NAMALWA (cell line): ENCODE results near the gene HTR4.

Experiments
- DNase-seq: peaks from one replicate; pipeline ENCODE4 v3.0.0-alpha.2; 2015; ENCODE audit warnings: low spot score

The HTR4 gene

DNA sequence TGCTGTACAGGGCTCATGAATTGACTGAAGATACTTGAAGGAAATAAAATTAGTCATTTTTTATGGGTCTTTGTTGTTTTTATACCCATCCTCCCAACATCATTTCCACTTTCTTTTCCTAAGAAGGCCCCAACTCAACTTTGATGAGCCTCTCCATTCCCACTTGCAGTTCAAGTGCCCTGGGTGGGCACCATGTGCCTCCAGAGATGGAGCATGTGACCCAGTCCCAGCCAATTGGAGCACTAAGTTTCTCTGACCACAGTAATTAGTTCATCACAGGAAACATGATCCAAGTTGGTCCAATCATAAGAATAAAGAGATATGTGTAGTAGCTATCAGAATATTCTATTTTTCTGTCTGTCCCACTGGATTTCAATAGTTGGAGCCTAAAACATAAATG, 46.9 kb downstream of the HTR4 start:
- no peak for DNase-seq

DNA sequence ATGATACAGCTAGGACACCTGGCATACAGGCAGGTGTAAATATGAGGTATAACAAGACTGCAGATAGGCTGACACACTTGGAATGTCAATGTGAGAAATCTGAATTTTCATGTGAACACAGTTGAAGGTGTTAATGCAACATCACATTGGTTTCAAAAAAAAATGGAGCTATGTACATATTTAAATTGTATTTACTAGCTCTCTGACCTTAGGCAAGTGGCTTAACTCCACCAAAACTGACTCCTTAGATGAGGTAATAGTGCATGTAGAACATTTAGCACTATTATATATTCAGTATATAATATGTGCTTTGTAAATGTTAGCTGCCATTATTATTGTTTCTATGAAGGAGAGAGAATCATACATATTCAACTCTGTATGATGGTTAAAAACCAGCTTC, 48.0 kb downstream of the HTR4 start:
- DNase-seq = no peak

DNA sequence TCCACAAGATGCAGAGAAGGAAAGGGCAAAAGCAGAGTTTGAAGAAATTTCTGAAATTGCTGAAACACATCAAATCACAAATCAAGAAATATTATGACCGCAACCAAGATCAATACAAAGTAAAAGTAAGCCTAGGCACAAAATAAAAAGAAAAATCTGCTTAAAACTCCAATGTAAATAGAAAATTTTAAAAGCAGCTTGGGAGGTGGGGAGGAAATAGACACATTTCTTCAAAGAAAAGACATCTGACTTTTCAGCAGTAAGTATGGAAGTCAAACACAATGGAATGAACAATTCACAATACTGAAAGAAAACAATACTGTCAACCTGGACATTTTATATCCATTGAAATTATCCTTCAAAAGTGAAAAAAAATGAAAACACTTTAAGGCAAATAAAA, 55.1 kb downstream of the HTR4 start:
- no peak for DNase-seq

DNA sequence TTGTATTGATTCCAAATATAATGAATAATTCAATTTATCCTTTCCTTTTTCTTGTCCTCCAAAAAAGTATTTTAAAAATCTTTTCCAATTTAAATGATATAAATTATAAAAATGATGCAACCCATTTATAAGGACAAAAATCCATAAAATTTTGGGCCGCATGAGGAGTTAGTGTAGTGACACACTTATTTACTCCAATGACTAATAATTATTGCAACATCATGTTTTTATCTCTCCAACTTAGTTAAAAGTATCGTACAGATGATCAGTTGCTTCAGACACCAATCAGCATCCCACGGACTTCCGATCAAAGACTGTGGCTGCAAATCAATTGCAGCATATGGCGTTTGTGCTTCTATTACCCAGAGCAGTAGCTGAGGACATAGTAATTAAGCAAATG, 58.6 kb downstream of the HTR4 start:
- no peak for DNase-seq

DNA sequence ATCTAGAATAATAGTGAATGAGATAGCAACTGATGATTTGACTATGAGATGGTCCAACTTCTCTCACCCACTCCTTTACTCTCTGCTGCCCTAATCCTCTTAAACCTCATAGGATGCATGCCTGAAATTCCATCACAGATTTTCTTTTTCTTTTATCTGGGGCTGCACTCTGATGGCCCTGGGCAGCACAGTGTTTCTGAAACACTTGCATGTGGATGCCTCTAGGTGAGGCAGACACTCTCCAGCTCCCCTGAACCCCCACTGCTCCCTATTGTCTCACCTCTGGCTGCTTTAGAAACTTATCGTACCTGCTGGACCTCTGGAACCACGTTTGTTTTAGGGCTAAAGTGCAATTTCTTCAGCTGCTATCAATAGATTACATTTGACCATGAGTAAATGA, 67.5 kb downstream of the HTR4 start:
- no peak for DNase-seq

DNA sequence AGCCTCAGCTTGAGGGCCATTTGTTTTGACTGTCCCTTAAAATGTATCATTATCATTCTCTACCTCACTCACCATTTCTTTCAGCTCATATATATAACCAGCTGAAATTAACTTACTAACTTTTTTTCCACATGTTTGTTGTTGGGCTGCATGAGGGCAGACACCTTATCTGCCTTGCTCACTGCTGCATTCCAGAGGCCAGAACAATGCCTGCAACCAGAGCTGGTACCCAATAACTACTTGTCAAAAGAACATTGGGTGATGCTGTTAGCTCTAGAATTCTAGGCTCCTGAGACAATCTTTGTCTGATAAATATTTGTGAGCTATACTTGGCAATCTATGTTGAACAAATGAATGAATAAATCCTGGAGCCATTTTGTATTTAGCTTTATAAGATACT, 68.3 kb downstream of the HTR4 start:
- DNase-seq = no peak

DNA sequence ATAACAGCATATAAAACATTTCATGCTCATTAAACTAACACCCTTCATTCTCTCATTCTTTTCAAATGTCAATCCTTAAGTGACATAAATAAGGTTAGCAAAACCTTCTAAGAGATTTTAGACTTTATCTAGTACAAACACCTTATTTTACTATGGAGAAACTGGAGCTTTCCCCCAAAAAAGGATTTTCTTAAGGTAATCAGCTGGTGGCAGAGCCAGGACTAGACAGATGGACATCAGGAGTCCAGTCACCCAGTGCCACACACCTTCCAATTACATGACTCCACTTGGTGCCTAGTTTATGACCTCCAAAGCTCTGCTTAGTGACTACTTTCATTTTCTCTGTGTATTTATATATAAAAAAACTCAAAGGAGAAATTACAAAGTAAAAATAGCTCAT, 70.2 kb downstream of the HTR4 start:
- no peak for DNase-seq

DNA sequence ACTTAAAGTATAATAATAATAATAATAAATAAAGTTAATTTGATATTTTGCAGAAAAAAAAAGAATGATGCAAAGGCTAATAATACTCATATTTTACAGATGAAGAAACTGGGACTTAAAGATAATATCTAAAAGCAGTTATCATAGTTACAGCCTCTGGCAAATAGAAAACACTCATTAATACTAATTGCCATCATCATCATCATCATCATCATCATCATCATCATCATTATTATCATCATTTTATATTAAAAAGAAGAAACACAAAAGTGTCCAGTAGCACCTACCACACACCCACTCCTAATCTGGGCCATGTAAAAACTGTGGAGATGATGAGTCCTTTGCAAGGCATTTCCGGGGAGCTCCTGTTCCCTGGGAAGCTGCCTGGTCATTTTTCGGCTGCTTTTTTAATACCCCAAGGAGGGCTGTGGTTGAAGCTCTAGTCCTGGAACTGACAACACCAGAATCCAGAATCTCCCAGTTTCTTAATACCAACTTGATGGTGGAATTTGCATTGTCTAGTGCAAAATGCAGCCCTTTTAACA, 70.8 kb downstream of the HTR4 start:
- no peak for DNase-seq

DNA sequence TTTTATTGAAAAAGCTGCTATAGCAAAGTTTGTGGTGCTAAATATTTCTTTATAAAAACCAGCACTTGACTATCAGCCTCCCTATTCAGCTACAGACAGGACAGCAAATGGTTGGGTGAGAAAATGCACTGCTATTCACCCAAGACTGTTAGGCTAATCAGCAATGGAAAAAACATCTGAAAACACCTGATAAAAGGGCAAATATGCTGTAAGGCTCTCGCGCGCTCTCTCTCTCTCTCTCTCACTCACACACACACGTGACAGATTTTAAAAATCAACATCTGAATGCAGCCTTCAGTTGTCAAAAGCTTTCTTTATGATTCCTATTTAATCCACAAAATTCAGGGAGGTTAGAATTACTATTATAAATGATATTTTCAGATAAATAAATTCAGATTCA, 80.2 kb downstream of the HTR4 start:
- DNase-seq = no peak

DNA sequence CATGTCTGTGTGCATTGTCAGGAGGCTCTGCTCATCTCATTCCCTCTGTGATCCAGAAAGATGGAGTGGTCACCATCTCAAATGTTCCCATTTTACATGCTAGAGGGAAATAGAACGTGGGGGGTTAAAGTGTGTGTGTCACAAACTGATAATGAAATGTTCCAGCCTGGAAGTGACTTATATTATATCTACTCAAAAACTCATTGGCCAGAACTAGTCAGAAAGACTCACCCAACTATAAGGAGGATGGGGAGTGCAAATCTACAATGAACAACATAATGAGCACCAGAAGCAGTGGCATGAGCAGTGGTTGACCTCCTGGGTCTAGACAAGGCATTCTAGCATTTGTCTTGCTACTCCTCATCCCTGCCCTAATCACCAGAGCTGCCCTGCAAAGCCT, 81.0 kb downstream of the HTR4 start:
- no peak for DNase-seq

DNA sequence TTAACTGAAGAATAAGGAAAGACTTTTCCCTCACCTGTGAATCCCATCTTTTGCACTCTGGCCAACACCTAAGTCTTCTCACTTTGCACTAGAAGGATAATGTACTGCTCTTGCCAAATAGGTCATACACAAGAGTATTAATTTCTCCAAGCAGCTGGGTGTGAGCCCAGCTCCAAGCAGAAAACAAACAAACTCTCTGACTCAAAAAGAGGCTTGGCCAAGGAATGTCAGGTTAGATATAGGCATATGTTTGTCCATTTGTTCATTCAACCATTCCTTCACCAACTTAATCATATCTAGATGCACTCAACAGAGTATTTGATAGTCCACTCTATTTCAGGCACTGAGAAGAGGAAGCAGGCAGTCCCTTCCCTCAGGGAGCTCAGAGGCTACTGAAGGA, 84.4 kb downstream of the HTR4 start:
- no peak for DNase-seq

DNA sequence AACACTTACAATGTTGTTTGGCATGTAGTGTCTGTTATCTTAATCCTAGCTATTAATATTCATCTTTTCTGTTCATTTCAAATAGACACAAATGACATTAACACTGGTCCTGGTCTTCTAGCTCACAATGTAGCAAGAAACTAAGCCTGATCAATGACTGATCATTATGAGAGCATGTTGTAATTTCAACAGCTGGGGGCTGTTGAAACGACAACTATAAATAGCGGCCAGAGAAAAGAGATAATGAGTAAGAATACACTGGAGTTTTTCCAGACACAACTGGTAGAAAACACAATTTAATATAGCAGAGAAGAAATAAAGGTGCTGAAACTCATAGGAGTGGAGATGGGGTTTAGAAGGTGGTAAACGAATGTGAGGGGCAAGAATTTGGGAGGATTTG, 89.2 kb downstream of the HTR4 start:
- DNase-seq = no peak

DNA sequence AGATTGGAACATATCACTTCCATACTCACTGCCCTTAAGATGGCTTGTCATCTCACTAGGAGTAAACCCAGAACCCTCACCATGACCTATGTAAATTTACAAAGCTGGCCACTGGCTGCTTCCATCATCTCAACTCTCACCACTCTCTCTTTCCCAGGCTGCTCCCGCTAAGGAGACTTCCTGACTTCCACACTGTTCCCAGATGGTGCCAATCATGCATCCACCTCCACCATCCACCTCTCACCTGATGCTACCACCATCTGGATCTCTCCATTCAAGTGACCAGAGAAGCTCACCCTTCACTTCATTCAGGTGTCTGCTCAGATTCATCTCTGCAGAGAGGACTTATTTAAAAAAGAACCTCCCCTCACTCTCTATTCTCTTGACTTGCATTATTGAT, 91.3 kb downstream of the HTR4 start:
- no peak for DNase-seq

DNA sequence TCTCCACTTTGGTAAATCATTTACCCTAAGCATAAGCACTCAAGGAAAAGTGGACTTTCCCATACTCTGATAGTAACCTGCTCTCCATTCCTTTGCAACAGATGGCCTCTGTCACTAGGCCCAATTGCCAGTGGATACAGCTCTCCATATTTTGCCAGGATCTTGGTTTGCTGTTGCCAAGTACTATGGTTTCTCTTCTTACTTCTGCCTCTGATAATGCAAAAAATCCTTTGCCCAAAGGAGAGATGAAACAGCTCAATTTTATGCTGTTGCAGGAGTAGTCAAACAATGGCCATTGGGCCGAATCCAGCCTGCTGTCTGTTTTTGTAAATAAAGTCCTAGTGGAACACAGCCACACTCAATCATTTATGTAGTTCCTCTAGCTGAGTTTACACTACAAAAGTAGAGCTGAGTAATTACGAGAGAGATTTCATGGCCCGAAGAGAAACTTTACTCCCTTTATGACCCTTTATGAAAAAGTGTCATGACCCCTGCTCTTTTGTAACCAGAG, 92.5 kb downstream of the HTR4 start:
- DNase-seq = no peak

DNA sequence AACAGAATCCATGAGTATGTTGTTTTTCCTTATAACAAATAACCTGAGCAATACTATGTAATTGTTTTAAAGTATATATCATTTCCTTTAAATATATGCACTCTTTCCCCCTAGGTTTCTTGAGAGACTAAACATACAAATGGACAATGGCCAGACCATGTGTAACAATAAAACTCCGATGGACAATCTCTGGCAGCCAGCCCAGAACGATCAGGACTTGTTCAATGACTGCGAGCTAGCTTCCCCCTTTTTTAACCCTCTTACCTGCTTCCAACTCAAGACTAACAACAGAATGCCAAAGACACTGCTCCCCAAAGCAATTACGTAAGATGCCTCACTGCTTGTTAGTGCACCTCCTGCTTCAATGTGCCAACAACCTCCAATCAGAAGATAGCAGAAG, 94.9 kb downstream of the HTR4 start:
- DNase-seq = no peak

DNA sequence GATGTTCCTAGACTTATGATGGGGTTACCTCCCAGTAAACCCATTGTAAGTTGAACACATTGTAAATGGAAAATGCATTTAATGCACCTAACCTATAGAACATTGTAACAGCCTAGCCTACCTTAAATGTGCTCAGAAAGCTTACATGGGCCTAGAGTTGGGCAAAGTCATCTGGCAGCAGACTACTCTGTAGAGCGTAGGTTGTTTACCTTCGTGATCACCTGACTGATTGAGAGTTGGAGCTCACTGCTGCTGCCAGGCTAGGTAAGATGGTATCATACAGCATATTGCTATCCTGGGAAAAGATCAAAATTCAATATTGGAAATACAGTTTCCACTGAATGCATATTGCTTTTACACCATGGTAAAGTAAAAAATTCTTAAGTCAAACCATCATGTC, 95.4 kb downstream of the HTR4 start:
- DNase-seq = no peak

DNA sequence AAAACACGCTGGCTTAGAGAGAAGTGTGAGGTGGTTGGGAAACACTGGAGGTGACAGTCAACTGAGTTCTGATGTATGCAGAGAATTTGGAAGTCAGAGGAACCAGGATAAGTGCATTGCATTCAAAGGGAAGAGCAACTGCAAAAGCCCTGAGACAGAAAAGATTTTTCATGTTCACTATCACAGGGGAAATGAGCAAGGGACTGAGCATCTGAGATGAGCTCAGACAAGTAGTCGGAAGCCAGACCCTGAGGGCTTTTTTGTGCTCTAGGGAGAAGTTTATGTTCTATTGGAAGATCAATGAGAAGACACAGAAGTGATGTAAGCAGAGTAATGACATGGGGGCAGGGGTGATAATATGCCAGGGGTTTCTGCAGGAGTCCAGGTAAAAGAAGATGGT, 97.5 kb downstream of the HTR4 start:
- no peak for DNase-seq

DNA sequence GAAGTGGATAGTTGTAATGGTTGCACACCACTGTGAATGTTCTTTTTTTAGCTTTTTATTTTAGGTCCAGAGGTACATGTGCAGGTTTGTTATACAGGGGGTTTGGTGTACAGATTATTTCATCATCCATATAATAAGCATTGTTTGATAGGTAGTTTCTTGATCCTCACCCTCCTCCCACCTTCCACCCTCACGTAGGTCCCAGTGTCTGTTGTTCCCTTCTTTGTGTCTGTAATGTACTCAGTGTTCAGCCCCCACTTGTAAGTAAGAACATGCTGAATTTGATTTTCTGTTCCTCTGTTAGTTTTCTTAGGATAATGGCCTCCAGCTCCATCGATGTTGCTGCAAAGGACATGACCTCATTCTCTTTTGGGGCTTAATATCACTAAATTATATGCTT, 99.7 kb downstream of the HTR4 start:
- no peak for DNase-seq

DNA sequence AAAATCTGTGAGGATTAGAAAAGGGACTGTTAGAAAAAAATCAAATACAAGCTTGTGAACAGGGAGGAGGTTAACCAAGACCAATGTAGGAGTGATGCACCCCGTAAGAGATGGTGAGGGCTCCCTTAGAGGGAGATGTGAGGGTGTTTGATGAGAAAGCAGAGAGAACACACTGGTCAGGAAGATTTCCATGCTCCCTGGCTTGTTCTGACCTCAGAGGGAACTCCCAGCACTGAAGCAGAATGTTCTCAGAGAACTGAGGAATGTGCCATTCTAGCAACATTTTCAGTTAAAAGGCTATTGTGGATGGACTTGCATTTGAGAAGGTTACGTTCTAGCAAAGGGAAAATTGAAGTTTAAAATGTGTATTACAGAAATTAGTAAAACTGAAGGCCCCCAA, 110.6 kb downstream of the HTR4 start:
- DNase-seq = no peak

DNA sequence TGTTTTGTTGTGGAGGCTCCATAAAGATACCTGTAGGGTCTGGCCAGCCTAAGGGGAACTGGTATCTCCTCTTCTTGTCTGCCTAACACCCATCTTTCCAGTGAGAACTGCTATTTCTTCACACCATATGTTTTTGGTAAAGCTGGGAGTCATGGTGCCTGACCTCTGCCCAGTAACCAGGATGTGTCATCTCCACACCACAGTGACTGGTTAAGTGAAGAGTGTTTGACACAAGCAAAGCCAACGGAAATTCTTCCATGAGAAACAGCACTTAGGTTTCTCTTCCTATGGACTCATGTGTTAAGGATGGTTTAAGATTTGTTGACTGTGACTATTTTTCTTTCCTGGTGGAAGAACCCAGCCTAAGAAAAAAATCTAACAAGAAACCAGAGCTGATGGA, 111.5 kb downstream of the HTR4 start:
- DNase-seq = no peak

DNA sequence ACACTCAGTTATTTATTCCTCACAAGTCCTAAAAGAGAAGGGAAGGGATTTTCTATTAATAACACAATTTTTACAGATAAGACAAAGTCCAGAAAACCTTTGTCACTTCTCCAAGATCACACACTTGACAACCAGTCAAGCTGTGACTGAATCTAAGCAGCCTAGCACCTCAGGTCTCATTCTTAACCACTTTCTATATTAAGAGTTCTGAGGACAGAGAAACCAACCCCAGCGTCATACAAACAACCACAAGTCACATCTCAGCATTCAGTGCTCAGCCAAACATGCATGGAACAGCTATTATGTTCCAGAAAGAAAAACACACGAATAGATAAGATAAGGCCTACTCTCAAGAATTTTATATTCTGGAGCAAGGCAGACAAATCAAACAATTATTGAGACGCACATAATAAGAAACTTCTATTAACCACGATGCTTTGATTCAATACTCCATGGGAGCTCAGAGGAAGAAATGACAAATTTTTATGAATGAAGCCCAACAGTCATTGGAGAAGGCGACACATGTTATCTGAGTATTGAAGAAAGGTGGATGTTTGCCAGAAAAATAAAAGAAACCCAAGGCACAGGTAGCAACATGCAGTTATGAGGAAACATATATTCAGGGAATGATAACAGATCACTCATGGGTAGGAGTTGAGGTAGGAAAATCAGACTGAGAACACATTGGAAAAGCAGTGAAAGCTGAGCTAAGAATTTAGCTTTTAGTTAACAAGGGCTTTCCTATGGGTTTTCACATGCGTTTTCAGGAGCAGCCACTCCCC, 113.1 kb downstream of the HTR4 start:
- no peak for DNase-seq

DNA sequence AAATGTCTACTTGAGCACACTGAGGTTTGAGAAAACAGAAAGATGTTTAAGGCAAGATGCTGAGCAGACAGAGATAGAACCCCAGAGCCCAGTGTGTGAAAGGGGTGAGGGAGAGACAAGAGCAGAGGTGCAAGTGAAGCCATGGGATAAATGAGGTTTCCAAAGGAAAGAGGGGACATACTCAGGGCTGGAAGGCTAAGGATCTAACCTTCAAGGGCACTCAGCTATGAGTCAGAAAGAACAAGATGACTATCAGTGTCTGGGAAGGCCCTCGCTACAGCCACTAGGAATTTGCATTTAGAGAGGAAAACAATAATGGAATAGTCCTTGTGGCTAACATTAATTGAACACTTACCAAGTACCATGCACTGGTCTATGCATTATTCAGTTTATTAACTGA, 113.7 kb downstream of the HTR4 start:
- DNase-seq = no peak

DNA sequence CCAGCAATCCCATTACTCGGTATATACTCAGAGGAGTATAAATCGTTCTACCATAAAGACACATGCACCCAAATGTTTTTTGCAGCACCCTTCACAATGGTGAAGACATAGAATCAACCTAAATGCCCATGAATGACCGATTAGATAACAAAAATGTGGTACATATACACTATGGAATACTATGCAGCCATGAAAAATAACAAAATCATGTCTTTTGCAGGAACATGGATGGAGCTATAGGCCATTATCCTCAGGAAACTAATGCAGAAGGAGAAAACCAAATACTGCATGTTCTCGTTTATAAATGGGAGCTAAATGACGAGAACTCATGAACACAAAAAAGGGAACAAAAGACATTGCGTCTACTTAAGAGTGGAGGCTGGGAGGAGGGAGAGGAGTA, 114.5 kb downstream of the HTR4 start:
- no peak for DNase-seq

DNA sequence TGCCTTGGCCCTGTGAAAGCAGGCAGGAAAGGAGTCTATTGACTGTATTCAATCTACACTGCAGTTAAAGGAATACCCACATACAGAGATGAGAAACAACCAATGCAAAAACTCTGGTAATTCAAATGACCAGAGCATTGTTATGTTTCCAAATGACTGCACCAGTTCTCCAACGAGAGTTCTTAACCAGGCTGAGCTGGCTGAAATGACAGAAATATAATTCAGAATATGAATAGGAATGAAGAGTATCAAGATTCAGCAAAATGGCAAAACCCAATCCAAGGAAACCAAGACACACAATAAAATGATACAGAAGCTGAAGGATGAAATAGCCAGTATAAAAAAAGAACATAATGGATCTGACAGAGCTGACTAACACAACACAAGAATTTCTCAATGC, 119.1 kb downstream of the HTR4 start:
- DNase-seq = no peak
